NCI-H524 treated with DMSO at 0.1 percent for 48 hours (cell line): ENCODE data around the gene MYF5.
"Not testable (repeated sequence)": the region's sequence is repeated elsewhere in the genome, so short reads cannot be mapped to it uniquely, and the experiment has no call there.

Experiments
- DNase-seq: peaks from one replicate; lab custom pipeline; 2025; lab: John Stamatoyannopoulos, UW

The MYF5 gene

DNA sequence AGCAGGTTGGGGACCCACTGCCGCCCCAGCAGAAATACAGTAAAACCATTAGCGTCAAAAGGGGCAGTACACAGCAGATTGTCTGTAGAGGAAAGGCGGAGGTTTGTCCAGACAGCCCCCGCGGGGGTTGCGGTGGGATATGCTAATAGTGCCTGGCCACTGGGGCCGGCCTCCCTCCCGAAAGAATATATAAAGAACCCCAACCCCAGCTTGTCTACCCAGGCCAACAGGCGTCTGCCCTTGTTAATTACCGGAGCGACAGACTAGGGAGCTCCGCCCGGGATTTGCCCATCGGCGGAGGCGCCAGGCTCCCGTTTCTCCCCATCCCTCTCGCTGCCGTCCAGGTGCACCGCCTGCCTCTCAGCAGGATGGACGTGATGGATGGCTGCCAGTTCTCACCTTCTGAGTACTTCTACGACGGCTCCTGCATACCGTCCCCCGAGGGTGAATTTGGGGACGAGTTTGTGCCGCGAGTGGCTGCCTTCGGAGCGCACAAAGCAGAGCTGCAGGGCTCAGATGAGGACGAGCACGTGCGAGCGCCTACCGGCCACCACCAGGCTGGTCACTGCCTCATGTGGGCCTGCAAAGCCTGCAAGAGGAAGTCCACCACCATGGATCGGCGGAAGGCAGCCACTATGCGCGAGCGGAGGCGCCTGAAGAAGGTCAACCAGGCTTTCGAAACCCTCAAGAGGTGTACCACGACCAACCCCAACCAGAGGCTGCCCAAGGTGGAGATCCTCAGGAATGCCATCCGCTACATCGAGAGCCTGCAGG, at the start of gene MYF5:
TSS of gene MYF5 (plus strand) at position 217 of the 774 bp plus-strand sequence. CDS start at position 369, 152 bp downstream.
- no peak for DNase-seq

DNA sequence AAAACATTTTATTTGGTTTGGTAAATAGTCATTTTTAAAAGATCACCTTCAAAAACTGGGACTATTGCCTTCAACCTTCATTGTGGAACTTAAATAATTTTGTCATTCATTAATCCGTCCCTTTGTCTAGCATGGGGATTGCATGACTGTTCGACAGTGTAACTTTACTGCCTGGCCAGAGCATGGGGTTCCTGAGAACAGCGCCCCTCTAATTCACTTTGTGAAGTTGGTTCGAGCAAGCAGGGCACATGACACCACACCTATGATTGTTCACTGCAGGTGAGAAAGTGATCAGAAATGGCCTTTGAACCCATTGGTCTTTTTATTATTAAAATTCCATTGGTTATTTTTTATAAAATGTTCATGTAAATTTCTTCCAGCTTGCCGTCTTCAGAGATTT, 46.5 kb upstream of the MYF5 start:
- DNase-seq = no peak

DNA sequence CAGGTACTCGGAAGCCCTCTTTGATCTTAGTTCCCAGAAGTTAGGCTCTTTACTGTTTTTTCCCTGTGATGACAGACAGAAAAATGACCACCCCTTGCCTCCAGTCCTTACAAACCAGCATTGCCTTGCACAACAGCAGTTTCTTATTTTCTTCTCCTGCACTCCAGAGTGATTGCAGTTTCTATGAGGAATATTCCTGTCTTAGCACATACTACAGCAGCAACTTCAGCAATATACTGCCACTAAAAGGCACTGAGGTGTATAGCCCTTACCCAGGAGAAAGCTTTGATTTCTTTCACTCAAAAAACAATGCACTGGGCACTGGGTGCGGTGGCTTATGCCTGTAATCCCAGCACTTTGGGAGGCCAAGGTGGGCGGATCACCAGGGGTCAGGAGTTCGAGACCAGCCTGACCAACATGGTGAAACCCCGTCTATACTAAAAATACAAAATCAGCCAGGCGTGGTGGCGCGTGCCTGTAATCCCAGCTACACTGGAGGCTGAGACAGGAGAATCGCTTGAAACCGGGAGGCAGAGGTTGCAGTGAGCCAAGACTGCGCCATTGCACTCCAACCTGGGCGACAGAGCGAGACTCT, 40.6 kb upstream of the MYF5 start:
- not testable (repeated sequence) for DNase-seq

GRCh38 chr12:80676856-80677255, 39.9 kb upstream of the MYF5 start:
- DNase-seq = no peak

GRCh38 chr12:80677994-80678393, 38.7 kb upstream of the MYF5 start:
- DNase-seq = no peak

DNA sequence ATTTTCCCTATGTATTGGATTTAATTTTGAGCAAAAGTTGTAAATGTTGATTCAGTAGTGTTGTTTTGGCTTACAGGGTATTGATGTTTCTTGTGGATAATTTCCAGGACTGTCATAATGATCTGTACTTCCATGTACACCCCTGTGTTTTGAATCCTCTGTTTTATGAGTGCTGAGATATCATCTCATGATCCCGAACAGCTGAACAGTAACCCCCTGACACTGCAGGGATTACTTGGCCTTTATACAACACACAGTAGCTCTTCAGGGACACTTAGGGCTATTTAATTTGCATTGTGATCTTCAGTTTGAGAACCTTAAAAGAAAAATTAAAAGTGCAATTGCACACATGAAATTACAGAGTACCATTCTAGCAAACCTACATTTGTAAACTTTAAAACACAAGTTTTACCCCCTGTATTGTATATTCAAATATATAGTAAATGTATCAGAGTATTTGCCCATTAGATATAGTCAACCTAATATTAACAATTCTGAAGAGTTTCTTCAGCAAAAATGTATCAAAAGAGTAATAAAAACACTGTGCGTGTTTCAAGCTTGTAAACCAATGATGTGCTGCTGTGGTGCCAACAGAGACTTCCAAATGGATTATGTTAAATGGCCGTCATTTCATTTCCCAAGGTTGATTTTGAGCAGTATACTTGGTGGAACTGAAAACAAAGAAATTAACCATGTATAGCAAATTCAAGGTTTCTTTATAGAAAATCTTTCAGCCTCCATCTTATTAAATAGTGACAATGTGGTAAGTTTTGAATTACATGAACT, 37.2 kb upstream of the MYF5 start:
- DNase-seq = no peak

DNA sequence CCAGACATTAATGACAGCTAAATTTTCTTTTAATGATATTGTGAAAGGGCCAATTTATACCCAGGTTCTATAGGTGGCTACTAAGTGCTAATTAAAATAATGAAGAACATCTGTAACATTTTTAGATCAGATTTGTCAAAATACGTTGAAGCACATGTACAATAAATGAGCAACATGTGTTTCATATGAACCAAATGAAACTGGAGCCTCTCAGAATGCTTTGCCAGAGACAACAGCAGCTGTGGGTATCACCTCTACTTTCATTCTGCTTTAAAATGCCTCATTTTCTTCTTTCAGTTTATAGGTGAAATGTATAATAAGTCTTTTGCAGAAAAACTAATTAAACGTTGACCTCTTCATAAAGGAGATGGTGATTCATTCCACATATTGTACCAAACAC, 35.4 kb upstream of the MYF5 start:
- DNase-seq = no peak

DNA sequence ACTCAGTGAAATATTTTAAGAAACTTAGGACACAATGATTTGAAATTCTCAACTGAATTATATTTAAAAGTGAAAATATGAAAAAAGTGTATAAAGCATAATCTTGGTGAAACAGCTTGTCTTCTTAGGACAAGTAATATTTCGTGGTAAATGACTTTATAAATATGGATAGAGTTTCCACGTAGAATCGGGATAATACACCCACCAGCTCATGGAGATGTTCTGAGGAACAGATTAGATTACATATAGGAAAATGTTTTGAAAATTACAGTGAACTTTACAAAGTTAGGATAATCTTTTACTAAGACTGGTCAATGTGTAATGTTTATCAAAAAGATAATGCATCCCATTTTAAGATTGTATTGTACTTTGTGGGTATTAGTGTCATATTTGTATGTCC, 34.9 kb upstream of the MYF5 start:
- DNase-seq = no peak

DNA sequence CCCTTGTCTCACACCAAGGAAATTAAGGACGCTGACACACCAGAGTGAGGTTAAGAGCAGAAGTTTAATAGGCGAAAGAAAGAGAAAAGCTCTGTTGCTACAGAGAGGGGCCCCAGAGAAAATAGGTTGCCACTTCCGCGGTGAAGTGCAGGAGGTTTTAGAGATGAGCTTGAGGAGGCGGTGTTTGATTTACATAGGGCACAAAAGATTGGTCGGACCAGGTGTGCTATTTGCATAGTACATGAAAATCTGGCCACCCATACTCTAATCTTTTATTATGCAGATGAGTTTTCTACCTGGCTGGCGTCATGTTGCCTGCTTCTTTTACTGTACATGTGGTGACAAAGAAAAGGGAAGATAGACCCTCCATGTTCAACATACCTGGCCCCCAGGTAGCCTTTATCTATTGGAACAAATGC, 32.6 kb upstream of the MYF5 start:
- DNase-seq = no peak

GRCh38 chr12:80690090-80690489, 26.6 kb upstream of the MYF5 start:
- no peak for DNase-seq

DNA sequence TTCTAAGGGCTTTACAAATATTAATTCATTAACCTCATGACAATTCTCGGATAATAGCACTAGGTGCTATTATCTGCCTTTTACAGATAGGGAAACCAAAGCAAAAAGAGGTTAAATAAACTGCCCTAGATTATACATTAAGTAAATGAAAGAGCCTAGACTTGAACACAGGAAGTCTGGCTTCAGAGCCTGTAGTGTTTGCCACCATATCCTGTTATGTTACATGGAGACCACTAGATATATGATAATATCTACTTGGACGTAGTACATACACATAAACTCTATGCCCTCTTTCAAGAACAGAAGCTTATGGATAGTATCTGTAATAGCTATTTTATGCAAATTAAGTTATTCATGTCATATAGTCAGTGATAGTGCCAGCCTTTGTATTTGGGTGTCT, 26.2 kb upstream of the MYF5 start:
- no peak for DNase-seq

DNA sequence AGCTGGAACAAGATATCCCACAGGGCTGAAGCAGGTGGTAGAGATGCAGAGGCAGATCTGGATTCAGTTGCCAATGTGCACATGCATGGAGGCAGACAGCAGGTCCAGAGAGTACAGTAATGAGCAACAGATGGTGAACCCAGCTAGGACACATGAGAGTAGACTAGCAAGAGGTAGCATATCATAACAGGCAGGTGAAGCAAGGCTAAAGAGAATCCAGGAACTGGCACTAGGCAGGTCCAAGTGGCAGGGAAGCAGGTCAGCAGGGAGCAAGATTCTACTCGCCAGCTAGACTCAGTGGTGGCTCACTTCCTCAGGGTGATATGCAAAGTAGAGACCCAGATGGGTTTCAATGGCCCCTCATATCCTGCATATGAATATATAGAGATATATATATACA, 24.6 kb upstream of the MYF5 start:
- peak; percentile 53 for DNase-seq

DNA sequence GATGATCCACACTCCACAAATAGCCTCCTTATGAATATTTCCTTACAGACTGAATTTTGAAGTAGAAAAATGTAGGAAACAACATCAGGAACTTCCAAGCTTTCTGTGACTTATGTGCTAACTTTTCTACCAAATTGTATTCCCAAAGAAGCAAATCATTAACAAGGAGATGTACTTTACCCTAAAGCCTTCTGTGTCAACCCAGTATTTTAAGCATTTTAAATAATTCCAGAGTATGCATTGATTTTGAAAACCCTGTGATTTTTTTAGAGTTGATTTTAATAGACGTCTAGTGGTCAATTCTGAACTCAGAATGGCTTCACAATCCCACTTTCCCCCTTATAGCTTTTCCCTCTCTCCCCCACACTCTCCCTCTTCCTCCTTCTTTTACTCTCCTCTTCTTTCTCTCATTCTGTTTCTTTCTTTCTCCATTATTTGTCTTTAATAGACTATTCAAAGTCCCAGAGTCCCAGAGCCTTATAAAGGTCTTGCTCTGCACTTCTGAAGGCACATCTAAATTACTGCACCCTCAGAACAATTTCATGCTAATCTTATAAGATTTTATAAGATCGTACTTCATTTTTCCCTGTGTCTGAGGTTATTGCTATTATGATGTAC, 19.3 kb upstream of the MYF5 start:
- DNase-seq = no peak

DNA sequence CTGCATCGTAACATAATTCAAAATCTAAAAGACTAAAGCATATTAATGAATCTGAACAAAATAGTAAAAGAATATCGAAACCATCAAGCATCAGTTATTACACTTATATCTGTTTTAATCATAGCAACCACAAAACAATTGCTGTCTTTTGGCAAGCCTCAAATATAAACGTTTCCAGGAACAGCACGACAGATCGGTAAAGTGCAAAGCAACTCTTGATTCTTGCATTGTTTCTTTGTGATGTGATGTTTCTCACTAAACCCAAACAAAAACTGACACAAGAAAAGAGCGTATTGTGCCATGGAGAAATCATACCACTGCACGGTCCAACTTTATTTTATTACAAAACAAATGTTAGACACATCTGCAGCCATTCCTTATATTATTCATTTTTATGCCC, 18.5 kb upstream of the MYF5 start:
- no peak for DNase-seq

DNA sequence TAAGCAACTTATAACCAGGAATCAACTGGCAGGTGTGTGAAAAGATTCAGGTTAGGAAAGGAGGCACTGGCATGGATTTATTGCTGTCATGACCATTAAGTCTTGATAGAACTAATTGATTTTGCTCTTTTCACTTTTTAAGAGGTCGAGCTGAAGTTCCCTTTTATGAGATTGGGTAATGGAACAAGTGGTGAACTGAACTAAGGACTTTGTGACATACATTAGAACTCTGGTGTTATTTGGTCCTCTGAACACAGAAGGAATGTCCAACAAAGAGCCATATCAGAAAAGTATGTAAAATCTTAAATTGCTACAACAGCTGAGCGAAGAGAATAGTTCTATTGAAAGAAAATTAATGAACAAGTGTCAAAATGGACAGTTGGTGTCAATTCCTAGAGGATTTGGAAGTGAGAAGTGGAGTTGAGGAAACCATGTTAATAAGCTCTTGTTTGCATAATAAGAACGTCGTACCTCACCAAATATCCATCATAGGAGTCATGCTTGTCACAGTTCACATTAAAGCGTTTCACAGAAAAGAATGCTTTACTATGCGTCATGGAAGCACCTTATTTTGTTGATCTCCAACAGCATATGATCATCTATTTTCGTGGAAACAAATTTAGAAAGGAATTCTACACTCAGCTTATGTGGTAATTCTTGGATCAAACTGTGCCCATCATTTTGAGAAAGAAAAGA, 17.7 kb upstream of the MYF5 start:
- no peak for DNase-seq

- DNase-seq = no peak
Measured at GRCh38 chr12:80700327-80700726, 16.4 kb upstream of the MYF5 start.

- DNase-seq = no peak
Measured at GRCh38 chr12:80701388-80701787, 15.3 kb upstream of the MYF5 start.

GRCh38 chr12:80702889-80703805, 13.6 kb upstream of the MYF5 start:
- no peak for DNase-seq

GRCh38 chr12:80704420-80704819, 12.3 kb upstream of the MYF5 start:
- DNase-seq = no peak

GRCh38 chr12:80707126-80707829, 9.4 kb upstream of the MYF5 start, which contains the start of gene MYF6:
TSS of gene MYF6 (plus strand) at chr12:80707634. CDS start at chr12:80707720, 86 bp downstream.
- no peak for DNase-seq
